Mucosa of descending colon (tissue), 3 donors: Measurements from ENCODE around the gene PLXNB3. TPM values are rescaled to one million over a fixed set of nuclear protein-coding genes. Genes with fewer than 3 reads are reported as not detected.
A peak's percentile ranks its signal among the peaks of the same experiment; 100 is the strongest.
"Not testable (repeated sequence)": the region's sequence is repeated elsewhere in the genome, so short reads cannot be mapped to it uniquely, and the experiment has no call there.

ENCODE experiments used
- ATAC-seq: fragments of 200-7000 bp; cut with Tn5 transposase; one replicate; pipeline ENCODE4 v1.9.1; 2020; ENCODE audit warnings: mild to moderate bottlenecking, moderate library complexity
- DNase-seq, 3 donors: peaks; one replicate each; pipeline ENCODE4 v3.0.0-alpha.2; 2020
- H3K36me3 ChIP-seq: fragments of 200-600 bp; one replicate; pipeline ENCODE4 v1.8.0; 2021; ENCODE audit warnings: low read depth, mild to moderate bottlenecking
- H3K4me1 ChIP-seq: fragments of 200-600 bp; one replicate; pipeline ENCODE4 v1.8.0; 2021; ENCODE audit warnings: low read depth, mild to moderate bottlenecking
- H3K4me3 ChIP-seq: fragments of 200-600 bp; one replicate; pipeline ENCODE4 v1.8.0; 2021; ENCODE audit warnings: mild to moderate bottlenecking
- H3K9me3 ChIP-seq: fragments of 200-600 bp; one replicate; pipeline ENCODE4 v1.8.0; 2021; ENCODE audit warnings: mild to moderate bottlenecking
- CTCF ChIP-seq: fragments of 200-600 bp; IDR thresholded peaks from one replicate; pipeline ENCODE4 v1.8.0; 2022; ENCODE audit warnings: antibody characterized with exemption, mild to moderate bottlenecking
- intact Hi-C, 2 donors: fragments of 100-400 bp; cut with DNase I in 1 of 2; cut with micrococcal nuclease in 1 of 2; formaldehyde crosslinking; loops; one replicate each; pipeline versions ENCODE4 v1.11.0 to v1.11.1; 2022; cut with DNase I, micrococcal nuclease
- total RNA-seq, 3 donors: library from RNA; stranded (reverse); fragmentation: NEBNext Ultra II Directional in 2 of 3; extraction: Animal tissue kit (Norgen Biotek cat#: 25700) in 2 of 3; gene quantifications; one replicate each; pipeline versions ENCODE4 v1.2.1 to v1.2.4, GENCODE V29; 2021 to 2023
- donor health status: DM: no; HTN: no; CAD: no; lungs with moderate emphysema.
- donor health status: DM: no; HTN: no; CAD: no.
- donor health status: DM: no; HTN: yes; CAD: no.

PLXNB3 gene
- total RNA-seq, 3 donors from 2014 or later = 3.0 to 44.9 (median 3.3) TPM

GRCh38 chrX:153725832-153726285 lies 38.2 kb upstream of the PLXNB3 start:
- DNase-seq = no peak
- intact Hi-C loops = no loop called here
- TF ChIP-seq CTCF = no peak
- no peak for ATAC-seq
- Histone ChIP-seq H3K36me3 (no peaks in the 10 kb centered on the region), H3K4me3 (no peak overlapping the region), H3K4me1 (peaks cover 37% of the 10 kb centered on the region), H3K9me3 (no peaks in the 10 kb centered on the region)

GRCh38 chrX:153726286-153727122 lies 37.5 kb upstream of the PLXNB3 start:
- no peak for TF ChIP-seq CTCF
- peak; percentile 67 to 83 (median 69) for DNase-seq
- Histone ChIP-seq H3K4me3 (no peak overlapping the region), H3K4me1 (peaks cover 37% of the 10 kb centered on the region), H3K36me3 (no peaks in the 10 kb centered on the region), H3K9me3 (no peaks in the 10 kb centered on the region)
- ATAC-seq = peak; percentile 33
- intact Hi-C loops = no loop called here

GRCh38 chrX:153727123-153727931 lies 36.7 kb upstream of the PLXNB3 start:
- ATAC-seq = peak; percentile 2
- Histone ChIP-seq H3K4me3 (no peak overlapping the region), H3K36me3 (no peaks in the 10 kb centered on the region), H3K9me3 (no peaks in the 10 kb centered on the region), H3K4me1 (peaks cover 33% of the 10 kb centered on the region)
- peak in 2 of 3 donors; percentile 60 to 72 for DNase-seq
- intact Hi-C loops = no loop called here
- no peak for TF ChIP-seq CTCF

GRCh38 chrX:153728095-153728494 lies 36.0 kb upstream of the PLXNB3 start:
- Histone ChIP-seq H3K9me3 (no peaks in the 10 kb centered on the region), H3K4me3 (no peak overlapping the region), H3K4me1 (peaks cover 27% of the 10 kb centered on the region), H3K36me3 (no peaks in the 10 kb centered on the region)
- ATAC-seq (no peak), DNase-seq (no peak)
- TF ChIP-seq CTCF = no peak
- intact Hi-C loops = no loop called here

- no peak for ATAC-seq
- Histone ChIP-seq H3K36me3 (no peaks in the 10 kb centered on the region), H3K9me3 (no peaks in the 10 kb centered on the region), H3K4me3 (no peak overlapping the region), H3K4me1 (peaks cover 27% of the 10 kb centered on the region)
- intact Hi-C loops = no loop called here
- DNase-seq = no peak
- TF ChIP-seq CTCF = no peak
Observed at GRCh38 chrX:153728951-153729631, 35.0 kb upstream of the PLXNB3 start.

GRCh38 chrX:153730115-153730514 lies 33.9 kb upstream of the PLXNB3 start:
- intact Hi-C loops, H3K4me3 ChIP-seq, H3K9me3 ChIP-seq, H3K36me3 ChIP-seq, ATAC-seq, DNase-seq: not testable (repeated sequence)
- peaks cover 25% of the 10 kb centered on the region for H3K4me1 ChIP-seq
